Measurements from ENCODE around the gene RADIL. TPM values are rescaled to one million over a fixed set of nuclear protein-coding genes. Genes with fewer than 3 reads are reported as not detected.

RADIL gene
- total RNA-seq, 1 experiment from 2014 or later = not detected

- peaks cover 13% of the 10 kb centered on the region for H3K4me1 Mint-ChIP-seq (ENCODE audit: low read depth, unreplicated experiment)
- H3K27me3 ChIP-seq (replicated peaks; ENCODE audit: control insufficient read depth, insufficient read depth, low read length) = no peaks in the 10 kb centered on the region
- ChIA-PET CTCF (no interaction called here), POLR2A (no interaction called here)
- H3K4me1 ChIP-seq = 0 out of 2 replicates have a peak, but pooled peaks cover 11% of the 10 kb centered on the region
- peaks cover 33% of the 10 kb centered on the region for H3K36me3 Mint-ChIP-seq (ENCODE audit: insufficient read depth, unreplicated experiment)
- H3K9me3 Mint-ChIP-seq (ENCODE audit: unreplicated experiment) = no peaks in the 10 kb centered on the region
- intact Hi-C loops (cut with micrococcal nuclease; ENCODE audit: unreplicated experiment) = no loop called here
- H3K36me3 ChIP-seq (ENCODE audit: control insufficient read depth, insufficient read depth, low read length) = no peaks in the 10 kb centered on the region
- no peaks in the 10 kb centered on the region for H3K9me3 ChIP-seq
- no peak overlapping the region for H3K4me3 ChIP-seq (ENCODE audit: low read depth, low read length)
- H3K27me3 Mint-ChIP-seq (ENCODE audit: insufficient read depth, unreplicated experiment) = no peaks in the 10 kb centered on the region
- no peak overlapping the region for H3K4me3 Mint-ChIP-seq (ENCODE audit: unreplicated experiment)
- no peak overlapping the region for H3K27ac Mint-ChIP-seq (ENCODE audit: unreplicated experiment)
- DNase-seq = no peak
- BruUV-seq (replicated peaks) = no TSS peak
- no peak for TF ChIP-seq CTCF (IDR thresholded peaks at IDR 0.05; ENCODE audit: insufficient read depth in 1 of 2, low read depth in 1 of 2, low read length in 1 of 2, severe bottlenecking in 1 of 2, unreplicated experiment in 1 of 2)
These were observed 111.2 kb downstream of the RADIL start for GRCh38 chr7:4772306-4772705.

GRCh38 chr7:4771737-4772136 is 111.8 kb downstream of the RADIL start:
- no peak for DNase-seq
- ChIA-PET CTCF (no interaction called here), POLR2A (no interaction called here)
- H3K4me1 Mint-ChIP-seq (ENCODE audit: low read depth, unreplicated experiment) = peaks cover 13% of the 10 kb centered on the region
- H3K36me3 Mint-ChIP-seq (ENCODE audit: insufficient read depth, unreplicated experiment) = peaks cover 29% of the 10 kb centered on the region
- Histone ChIP-seq H3K9me3 (no peaks in the 10 kb centered on the region), H3K4me3 (ENCODE audit: low read depth, low read length) (no peak overlapping the region), H3K4me1 (0 out of 2 replicates have a peak, but pooled peaks cover 11% of the 10 kb centered on the region), H3K36me3 (ENCODE audit: control insufficient read depth, insufficient read depth, low read length) (no peaks in the 10 kb centered on the region), H3K27me3 (replicated peaks; ENCODE audit: control insufficient read depth, insufficient read depth, low read length) (no peaks in the 10 kb centered on the region)
- H3K27ac Mint-ChIP-seq (ENCODE audit: unreplicated experiment) = no peak overlapping the region
- TF ChIP-seq CTCF (IDR thresholded peaks at IDR 0.05; ENCODE audit: insufficient read depth in 1 of 2, low read depth in 1 of 2, low read length in 1 of 2, severe bottlenecking in 1 of 2, unreplicated experiment in 1 of 2) = no peak
- no peaks in the 10 kb centered on the region for H3K27me3 Mint-ChIP-seq (ENCODE audit: insufficient read depth, unreplicated experiment)
- no peaks in the 10 kb centered on the region for H3K9me3 Mint-ChIP-seq (ENCODE audit: unreplicated experiment)
- no peak overlapping the region for H3K4me3 Mint-ChIP-seq (ENCODE audit: unreplicated experiment)
- intact Hi-C loops (cut with micrococcal nuclease; ENCODE audit: unreplicated experiment) = no loop called here
- no TSS peak for BruUV-seq (replicated peaks)

GRCh38 chr7:4770886-4771285 is 112.6 kb downstream of the RADIL start:
- no peaks in the 10 kb centered on the region for H3K9me3 ChIP-seq
- no peak for TF ChIP-seq CTCF (IDR thresholded peaks at IDR 0.05; ENCODE audit: insufficient read depth in 1 of 2, low read depth in 1 of 2, low read length in 1 of 2, severe bottlenecking in 1 of 2, unreplicated experiment in 1 of 2)

More at GRCh38 chr7:4770886-4771285, 112.6 kb downstream of the RADIL start:
- no peak for DNase-seq
- Histone ChIP-seq H3K4me1 (0 out of 2 replicates have a peak, but pooled peaks cover 11% of the 10 kb centered on the region), H3K36me3 (ENCODE audit: control insufficient read depth, insufficient read depth, low read length) (no peaks in the 10 kb centered on the region), H3K4me3 (ENCODE audit: low read depth, low read length) (no peak overlapping the region), H3K27me3 (replicated peaks; ENCODE audit: control insufficient read depth, insufficient read depth, low read length) (no peaks in the 10 kb centered on the region)
- ChIA-PET POLR2A (no interaction called here), CTCF (no interaction called here)
- no peaks in the 10 kb centered on the region for H3K9me3 Mint-ChIP-seq (ENCODE audit: unreplicated experiment)
- H3K27ac Mint-ChIP-seq (ENCODE audit: unreplicated experiment) = no peak overlapping the region
- intact Hi-C loops (cut with micrococcal nuclease; ENCODE audit: unreplicated experiment) = no loop called here
- peaks cover 13% of the 10 kb centered on the region for H3K4me1 Mint-ChIP-seq (ENCODE audit: low read depth, unreplicated experiment)
- H3K36me3 Mint-ChIP-seq (ENCODE audit: insufficient read depth, unreplicated experiment) = peaks cover 33% of the 10 kb centered on the region
- BruUV-seq (replicated peaks) = no TSS peak
- no peaks in the 10 kb centered on the region for H3K27me3 Mint-ChIP-seq (ENCODE audit: insufficient read depth, unreplicated experiment)
- H3K4me3 Mint-ChIP-seq (ENCODE audit: unreplicated experiment) = peak overlapping the region; percentile 21

Data from Caco-2 (cell line).